Right ventricle myocardium superior (tissue), 1 donor: ENCODE results near the gene CREB5. TPM values are rescaled to one million over a fixed set of nuclear protein-coding genes. Genes with fewer than 3 reads are reported as not detected.

Experiments used
- ATAC-seq: fragments of 200-7000 bp; cut with Tn5 transposase; one replicate; pipeline ENCODE4 v1.9.1; 2020; ENCODE audit warnings: mild to moderate bottlenecking; ENCODE audit not compliant: poor library complexity
- DNase-seq: peaks from one replicate; pipeline ENCODE4 v3.0.0-alpha.2; 2020
- intact Hi-C: fragments of 100-400 bp; cut with DNase I; formaldehyde crosslinking; loops from one replicate; pipeline ENCODE4 v1.11.2; 2022
- total RNA-seq: library from RNA; stranded (reverse); fragmentation: NEBNext Ultra II Directional; extraction: Animal tissue kit (Norgen Biotek cat#: 25700); gene quantifications from one replicate; pipeline ENCODE4 v1.2.1, GENCODE V29; 2021
- donor health status: DM: no; HTN: yes; CAD: no; lungs with severe emphysema.

CREB5 gene
- total RNA-seq, 1 donor from 2014 or later: 4.7 TPM

- intact Hi-C loops: no loop called here
- DNase-seq: no peak
- peak; percentile 34 for ATAC-seq
Measured at GRCh38 chr7:28725045-28725642, 312.8 kb downstream of the CREB5 start.

- DNase-seq: no peak
- intact Hi-C loops: no loop called here
- no peak for ATAC-seq
Measured at GRCh38 chr7:28725911-28726310, 313.6 kb downstream of the CREB5 start.

- DNase-seq: no peak
- peak; percentile 34 for ATAC-seq
- intact Hi-C loops: no loop called here
Measured at GRCh38 chr7:28726555-28726954, 314.2 kb downstream of the CREB5 start.

- DNase-seq: no peak
- ATAC-seq: no peak
- intact Hi-C loops: no loop called here
Measured at GRCh38 chr7:28729281-28729680, 317.0 kb downstream of the CREB5 start.

- no peak for ATAC-seq
- intact Hi-C loops: no loop called here
- DNase-seq: no peak
Measured at GRCh38 chr7:28729727-28730126, 317.4 kb downstream of the CREB5 start.

- intact Hi-C loops: no loop called here
- ATAC-seq (no peak), DNase-seq (no peak)
Measured at GRCh38 chr7:28731092-28731658, 318.9 kb downstream of the CREB5 start.

- ATAC-seq (peak; percentile 86), DNase-seq (peak; percentile 50)
- intact Hi-C loops: no loop called here
Measured at GRCh38 chr7:28732071-28732869, 320.0 kb downstream of the CREB5 start.

GRCh38 chr7:28733035-28733434 is 320.7 kb downstream of the CREB5 start:
- DNase-seq (no peak), ATAC-seq (no peak)
- intact Hi-C loops: no loop called here

- DNase-seq: no peak
- peak; percentile 92 for ATAC-seq
- intact Hi-C loops: no loop called here
Measured at GRCh38 chr7:28738412-28738811, 326.1 kb downstream of the CREB5 start.

- DNase-seq: no peak
- intact Hi-C loops: no loop called here
- ATAC-seq: no peak
Measured at GRCh38 chr7:28739128-28739527, 326.8 kb downstream of the CREB5 start.

GRCh38 chr7:28739826-28740225 is 327.5 kb downstream of the CREB5 start:
- DNase-seq (no peak), ATAC-seq (no peak)
- intact Hi-C loops: no loop called here

GRCh38 chr7:28744951-28745350 is 332.6 kb downstream of the CREB5 start:
- no peak for DNase-seq
- intact Hi-C loops: no loop called here
- ATAC-seq: peak; percentile 32

GRCh38 chr7:28745351-28745750 is 333.0 kb downstream of the CREB5 start:
- ATAC-seq (peak; percentile 89), DNase-seq (peak; percentile 54)
- intact Hi-C loops: no loop called here

GRCh38 chr7:28747404-28747803 is 335.1 kb downstream of the CREB5 start:
- ATAC-seq (no peak), DNase-seq (no peak)
- intact Hi-C loops: no loop called here

GRCh38 chr7:28747854-28748253 is 335.5 kb downstream of the CREB5 start:
- ATAC-seq (no peak), DNase-seq (no peak)
- intact Hi-C loops: no loop called here

GRCh38 chr7:28748346-28748745 is 336.0 kb downstream of the CREB5 start:
- no peak for ATAC-seq
- intact Hi-C loops: no loop called here
- no peak for DNase-seq

GRCh38 chr7:28748933-28749584 is 336.7 kb downstream of the CREB5 start:
- ATAC-seq (no peak), DNase-seq (peak; percentile 57)
- intact Hi-C loops: no loop called here

- intact Hi-C loops: no loop called here
- DNase-seq: no peak
- ATAC-seq: no peak
Measured at GRCh38 chr7:28749638-28750037, 337.3 kb downstream of the CREB5 start.

GRCh38 chr7:28750981-28751380 is 338.7 kb downstream of the CREB5 start:
- DNase-seq: no peak
- intact Hi-C loops: no loop called here
- no peak for ATAC-seq

GRCh38 chr7:28753613-28754012 is 341.3 kb downstream of the CREB5 start:
- DNase-seq (no peak), ATAC-seq (no peak)
- intact Hi-C loops: no loop called here
